ENCODE results near the gene POFUT2.
A peak's percentile ranks its signal among the peaks of the same experiment; 100 is the strongest.

POFUT2 gene

DNA sequence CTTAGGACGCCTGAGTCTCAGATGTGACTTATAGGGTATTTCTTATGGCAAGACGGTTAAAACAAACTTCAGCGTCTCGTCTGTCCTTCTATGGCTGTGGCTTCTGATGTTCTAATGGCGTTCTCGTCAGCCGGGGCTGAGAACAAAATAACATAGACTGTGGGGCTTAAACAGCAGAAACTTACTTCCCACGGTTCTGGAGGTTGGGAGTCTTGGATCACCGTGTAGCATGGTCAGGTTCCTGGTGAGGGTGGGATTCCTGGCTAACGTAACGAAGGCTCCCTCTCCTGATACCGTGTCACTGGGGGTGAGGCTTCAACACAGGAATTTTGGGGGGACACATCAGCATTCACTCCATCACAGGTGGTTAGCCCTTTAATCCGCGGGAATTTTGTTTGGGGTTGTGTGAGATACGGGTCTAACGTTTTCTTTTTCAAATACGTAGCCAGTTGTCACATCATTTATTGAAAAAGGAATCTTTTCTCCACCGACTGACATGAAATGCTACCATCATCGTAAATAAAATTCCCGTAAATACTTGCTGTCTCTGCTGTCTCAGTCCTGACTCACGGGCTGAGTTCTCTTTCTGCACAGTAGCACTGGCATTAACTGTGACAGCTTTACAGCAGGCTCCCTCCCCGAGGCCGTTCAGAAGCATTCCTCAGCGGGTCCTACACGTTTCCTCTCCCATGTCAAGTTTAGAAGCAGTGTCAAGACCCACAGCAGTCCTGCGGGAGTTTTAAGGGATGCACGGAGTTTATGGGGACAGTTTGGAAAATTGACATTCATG, 8.1 kb upstream of the POFUT2 start:
- Histone ChIP-seq H3K18ac (ENCODE audit: low read length) (peak overlapping the region; percentile 95), H3K79me1 (ENCODE audit: low read length) (peaks cover 44% of the 10 kb centered on the region), H2BK12ac (ENCODE audit: low read length) (peak overlapping the region; percentile 95), H3K79me2 (ENCODE audit: control insufficient read depth, insufficient read depth, low read length, poor library complexity) (peaks cover 15% of the 10 kb centered on the region), H4K8ac (ENCODE audit: low read depth, low read length) (peak overlapping the region; percentile 94), H3K9me3 (ENCODE audit: insufficient read depth, low read depth, low read length) (peaks cover 2% of the 10 kb centered on the region), H3K36me3 (ENCODE audit: control insufficient read depth in 1 of 2, insufficient read depth in 2 of 2, low read length in 2 of 2) (no peaks in the 10 kb centered on the region), H3K23ac (ENCODE audit: low read length) (no peak overlapping the region), H3K27ac (ENCODE audit: low read depth, low read length) (peak overlapping the region; percentile 92), H4K12ac (ENCODE audit: low read depth, low read length) (no peak overlapping the region), H3K4me3 (ENCODE audit: low read depth, low read length) (no peak overlapping the region), H3K4me2 (ENCODE audit: low read length) (no peak overlapping the region), H4K91ac (ENCODE audit: low read depth, low read length) (peak overlapping the region; percentile 97), H3K14ac (ENCODE audit: low read length) (peak overlapping the region; percentile 71), H3K9ac (ENCODE audit: low read length) (no peak overlapping the region), H2AK5ac (ENCODE audit: low read length) (peak overlapping the region; percentile 63), H2BK5ac (ENCODE audit: low read depth, low read length, poor library complexity) (peak overlapping the region; percentile 66), H3K4ac (ENCODE audit: low read depth, low read length) (peak overlapping the region; percentile 11), H3K27me3 (ENCODE audit: insufficient read depth, low read length) (no peaks in the 10 kb centered on the region), H2AFZ (ENCODE audit: insufficient read depth, low read length, poor library complexity) (peak overlapping the region; percentile 13), H2BK120ac (ENCODE audit: insufficient read depth, low read length, poor library complexity) (peak overlapping the region; percentile 93), H3K4me1 (ENCODE audit: control insufficient read depth in 1 of 2, insufficient read depth in 2 of 2, low read length in 2 of 2) (peaks cover 55 to 58% of the 10 kb centered on the region in 2 experiments)
- DNase-seq = peak in 1 of 2 donors; percentile 12
- no CpG with 5 or more reads among the region's 27 CpGs for WGBS (ENCODE audit: extremely low coverage, insufficient coverage, insufficient read length)

DNA sequence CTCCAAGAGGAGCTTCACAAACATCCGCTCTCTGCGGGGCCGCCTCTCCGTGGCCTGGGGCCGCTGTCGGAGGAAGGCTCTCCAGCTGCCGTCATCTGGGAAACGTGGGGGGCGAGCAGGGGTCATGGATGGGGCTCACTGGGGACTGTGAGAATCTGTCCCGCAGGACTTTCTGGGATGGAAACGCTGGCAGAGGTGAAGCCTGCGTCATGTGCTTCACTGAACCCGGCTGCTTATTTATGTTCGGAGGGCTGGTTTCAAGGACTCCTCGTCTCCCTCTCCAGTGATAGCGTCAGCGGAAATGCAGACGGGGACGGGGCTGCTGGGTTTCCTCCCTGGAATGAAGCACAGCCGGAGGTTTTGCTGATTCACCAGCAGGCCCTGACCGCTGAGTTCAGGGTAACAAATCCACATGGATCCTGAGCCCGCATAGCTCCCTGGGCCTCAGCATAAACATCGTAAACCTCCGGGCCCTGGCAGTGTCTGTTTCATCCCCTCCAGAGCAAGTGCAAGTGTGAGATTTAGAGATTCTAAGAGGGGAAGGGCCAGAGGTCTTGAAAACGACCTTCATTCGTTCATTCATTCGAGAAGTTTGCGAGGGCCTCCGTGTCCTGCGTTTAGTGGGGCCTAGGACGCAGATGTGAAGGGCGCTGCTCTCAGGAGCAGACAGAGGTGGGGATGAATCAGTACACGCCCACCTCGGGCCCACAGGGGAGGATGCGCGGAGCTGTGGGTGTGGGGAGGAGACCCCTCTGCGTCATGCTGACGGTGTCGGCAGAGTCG, 7.0 kb upstream of the POFUT2 start:
- peak; percentile 33 to 56 for DNase-seq
- peak overlapping the region; percentile 92 for H3K27ac ChIP-seq (ENCODE audit: low read depth, low read length)
- H2BK5ac ChIP-seq (ENCODE audit: low read depth, low read length, poor library complexity) = peak overlapping the region; percentile 98
- H4K91ac ChIP-seq (ENCODE audit: low read depth, low read length) = peak overlapping the region; percentile 97
- peak overlapping the region; percentile 95 for H3K18ac ChIP-seq (ENCODE audit: low read length)
- H4K12ac ChIP-seq (ENCODE audit: low read depth, low read length) = peak overlapping the region; percentile 91
- WGBS (ENCODE audit: extremely low coverage, insufficient coverage, insufficient read length) = no CpG with 5 or more reads among the region's 40 CpGs
- peak overlapping the region; percentile 23 for H3K4me2 ChIP-seq (ENCODE audit: low read length)
- H3K36me3 ChIP-seq (ENCODE audit: control insufficient read depth in 1 of 2, insufficient read depth in 2 of 2, low read length in 2 of 2) = peaks cover 0 to under 1% of the 10 kb centered on the region in 2 experiments
- peaks cover 13% of the 10 kb centered on the region for H3K79me2 ChIP-seq (ENCODE audit: control insufficient read depth, insufficient read depth, low read length, poor library complexity)
- peaks cover 35% of the 10 kb centered on the region for H3K79me1 ChIP-seq (ENCODE audit: low read length)
- no peak overlapping the region for H3K4me3 ChIP-seq (ENCODE audit: low read depth, low read length)
- H4K8ac ChIP-seq (ENCODE audit: low read depth, low read length) = peak overlapping the region; percentile 94
- peak overlapping the region; percentile 66 for H2AFZ ChIP-seq (ENCODE audit: insufficient read depth, low read length, poor library complexity)
- no peaks in the 10 kb centered on the region for H3K27me3 ChIP-seq (ENCODE audit: insufficient read depth, low read length)
- H3K9me3 ChIP-seq (ENCODE audit: insufficient read depth, low read depth, low read length) = peaks cover 2% of the 10 kb centered on the region
- peak overlapping the region; percentile 95 for H2BK12ac ChIP-seq (ENCODE audit: low read length)
- peak overlapping the region; percentile 97 for H3K14ac ChIP-seq (ENCODE audit: low read length)
- H3K23ac ChIP-seq (ENCODE audit: low read length) = no peak overlapping the region
- peaks cover 45 to 51% of the 10 kb centered on the region in 2 experiments for H3K4me1 ChIP-seq (ENCODE audit: control insufficient read depth in 1 of 2, insufficient read depth in 2 of 2, low read length in 2 of 2)
- H2AK5ac ChIP-seq (ENCODE audit: low read length) = peak overlapping the region; percentile 100
- H2BK120ac ChIP-seq (ENCODE audit: insufficient read depth, low read length, poor library complexity) = peak overlapping the region; percentile 96
- H3K9ac ChIP-seq (ENCODE audit: low read length) = peak overlapping the region; percentile 6
- H3K4ac ChIP-seq (ENCODE audit: low read depth, low read length) = peak overlapping the region; percentile 73

DNA sequence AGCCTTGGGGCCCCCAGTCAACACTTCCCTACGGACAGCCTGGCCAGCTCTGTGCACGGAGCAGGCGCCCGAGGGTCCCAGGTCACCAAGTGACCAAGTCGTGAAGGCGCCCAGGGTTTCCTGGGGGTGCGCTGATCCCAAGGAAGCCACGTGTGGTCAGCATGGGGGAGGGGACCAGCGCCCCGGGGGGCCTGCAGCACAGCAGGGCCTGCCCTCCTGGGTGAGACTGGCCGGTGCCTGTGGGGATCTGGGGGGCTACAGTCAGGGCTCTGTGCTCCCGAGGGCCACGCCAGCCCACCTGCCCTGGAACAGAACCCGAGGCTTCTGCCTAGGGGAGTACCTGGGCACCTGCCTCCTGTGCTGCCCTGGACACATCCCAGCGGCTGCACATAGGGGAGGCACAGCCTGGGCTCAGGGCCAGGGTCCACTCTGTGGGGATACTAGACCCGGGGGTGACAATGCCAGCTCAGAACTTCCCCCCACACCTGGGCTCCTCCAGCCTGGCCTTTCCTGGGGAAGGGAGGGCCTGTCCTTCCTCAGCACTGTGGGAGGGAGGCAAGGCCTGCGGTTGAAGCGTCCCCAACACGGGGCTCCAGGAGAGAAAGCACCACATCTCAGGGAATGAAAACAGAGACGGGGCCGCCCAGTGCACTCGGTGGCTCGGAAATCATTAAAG, 6.2 kb upstream of the POFUT2 start:
- peak overlapping the region; percentile 95 for H2BK12ac ChIP-seq (ENCODE audit: low read length)
- H2AFZ ChIP-seq (ENCODE audit: insufficient read depth, low read length, poor library complexity) = peak overlapping the region; percentile 66
- H3K36me3 ChIP-seq (ENCODE audit: control insufficient read depth in 1 of 2, insufficient read depth in 2 of 2, low read length in 2 of 2) = peaks cover 0 to 2% of the 10 kb centered on the region in 2 experiments
- H3K9me3 ChIP-seq (ENCODE audit: insufficient read depth, low read depth, low read length) = peaks cover 2% of the 10 kb centered on the region
- peak overlapping the region; percentile 92 for H3K27ac ChIP-seq (ENCODE audit: low read depth, low read length)
- peaks cover 13% of the 10 kb centered on the region for H3K79me2 ChIP-seq (ENCODE audit: control insufficient read depth, insufficient read depth, low read length, poor library complexity)
- H3K18ac ChIP-seq (ENCODE audit: low read length) = peak overlapping the region; percentile 86
- H4K8ac ChIP-seq (ENCODE audit: low read depth, low read length) = peak overlapping the region; percentile 94
- H2AK5ac ChIP-seq (ENCODE audit: low read length) = peak overlapping the region; percentile 100
- H3K4ac ChIP-seq (ENCODE audit: low read depth, low read length) = peak overlapping the region; percentile 73
- H3K23ac ChIP-seq (ENCODE audit: low read length) = no peak overlapping the region
- H3K4me1 ChIP-seq (ENCODE audit: control insufficient read depth in 1 of 2, insufficient read depth in 2 of 2, low read length in 2 of 2) = peaks cover 42 to 48% of the 10 kb centered on the region in 2 experiments
- no CpG with 5 or more reads among the region's 23 CpGs for WGBS (ENCODE audit: extremely low coverage, insufficient coverage, insufficient read length)
- no peak overlapping the region for H3K4me3 ChIP-seq (ENCODE audit: low read depth, low read length)
- H3K27me3 ChIP-seq (ENCODE audit: insufficient read depth, low read length) = no peaks in the 10 kb centered on the region
- peak overlapping the region; percentile 97 for H3K14ac ChIP-seq (ENCODE audit: low read length)
- peak overlapping the region; percentile 91 for H4K12ac ChIP-seq (ENCODE audit: low read depth, low read length)
- H4K91ac ChIP-seq (ENCODE audit: low read depth, low read length) = peak overlapping the region; percentile 97
- peak overlapping the region; percentile 23 for H3K4me2 ChIP-seq (ENCODE audit: low read length)
- DNase-seq = no peak
- H3K9ac ChIP-seq (ENCODE audit: low read length) = peak overlapping the region; percentile 39
- peak overlapping the region; percentile 96 for H2BK120ac ChIP-seq (ENCODE audit: insufficient read depth, low read length, poor library complexity)
- peak overlapping the region; percentile 98 for H2BK5ac ChIP-seq (ENCODE audit: low read depth, low read length, poor library complexity)
- H3K79me1 ChIP-seq (ENCODE audit: low read length) = peaks cover 35% of the 10 kb centered on the region

DNA sequence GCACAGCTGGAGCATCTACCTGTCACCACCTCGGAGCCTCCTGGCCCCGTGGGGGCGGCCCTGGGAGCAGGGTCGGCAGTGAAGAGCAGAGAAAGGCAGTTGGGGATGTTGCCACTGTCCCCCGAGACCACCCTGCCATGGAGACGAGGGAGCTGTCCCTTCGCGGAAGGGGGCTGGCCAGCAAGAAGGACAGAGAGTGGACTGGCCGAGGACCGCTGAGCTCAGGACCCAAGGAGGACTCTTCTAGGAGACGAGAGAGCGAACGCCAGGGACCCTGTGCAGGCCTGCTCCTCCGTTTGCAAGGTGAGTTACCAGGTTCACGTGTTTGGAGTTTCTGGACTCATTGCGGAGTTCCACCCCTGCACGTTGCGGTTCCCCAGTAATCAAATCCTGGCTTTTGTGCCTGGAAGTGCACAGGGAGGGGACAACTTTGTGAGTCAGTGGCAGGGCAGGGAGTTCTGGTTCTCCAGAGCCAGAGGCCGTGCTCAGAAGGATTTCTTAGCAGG, 5.6 kb upstream of the POFUT2 start:
- peaks cover 2% of the 10 kb centered on the region for H3K9me3 ChIP-seq (ENCODE audit: insufficient read depth, low read depth, low read length)
- H3K14ac ChIP-seq (ENCODE audit: low read length) = peak overlapping the region; percentile 97
- peak overlapping the region; percentile 98 for H2BK5ac ChIP-seq (ENCODE audit: low read depth, low read length, poor library complexity)
- peak overlapping the region; percentile 97 for H4K91ac ChIP-seq (ENCODE audit: low read depth, low read length)
- peak overlapping the region; percentile 31 for H3K4ac ChIP-seq (ENCODE audit: low read depth, low read length)
- H3K27me3 ChIP-seq (ENCODE audit: insufficient read depth, low read length) = no peaks in the 10 kb centered on the region
- no peak overlapping the region for H3K23ac ChIP-seq (ENCODE audit: low read length)
- no peak overlapping the region for H3K4me2 ChIP-seq (ENCODE audit: low read length)
- no peak overlapping the region for H3K9ac ChIP-seq (ENCODE audit: low read length)
- peaks cover 16% of the 10 kb centered on the region for H3K79me2 ChIP-seq (ENCODE audit: control insufficient read depth, insufficient read depth, low read length, poor library complexity)
- peak overlapping the region; percentile 36 for H3K18ac ChIP-seq (ENCODE audit: low read length)
- H3K27ac ChIP-seq (ENCODE audit: low read depth, low read length) = peak overlapping the region; percentile 92
- no CpG with 5 or more reads among the region's 19 CpGs for WGBS (ENCODE audit: extremely low coverage, insufficient coverage, insufficient read length)
- H3K79me1 ChIP-seq (ENCODE audit: low read length) = peaks cover 38% of the 10 kb centered on the region
- H3K4me3 ChIP-seq (ENCODE audit: low read depth, low read length) = no peak overlapping the region
- DNase-seq = no peak
- peaks cover 45 to 52% of the 10 kb centered on the region in 2 experiments for H3K4me1 ChIP-seq (ENCODE audit: control insufficient read depth in 1 of 2, insufficient read depth in 2 of 2, low read length in 2 of 2)
- peak overlapping the region; percentile 91 for H4K12ac ChIP-seq (ENCODE audit: low read depth, low read length)
- H3K36me3 ChIP-seq (ENCODE audit: control insufficient read depth in 1 of 2, insufficient read depth in 2 of 2, low read length in 2 of 2) = peaks cover 0 to 2% of the 10 kb centered on the region in 2 experiments
- H2AK5ac ChIP-seq (ENCODE audit: low read length) = peak overlapping the region; percentile 54
- peak overlapping the region; percentile 33 for H2AFZ ChIP-seq (ENCODE audit: insufficient read depth, low read length, poor library complexity)
- peak overlapping the region; percentile 96 for H2BK120ac ChIP-seq (ENCODE audit: insufficient read depth, low read length, poor library complexity)
- peak overlapping the region; percentile 25 for H4K8ac ChIP-seq (ENCODE audit: low read depth, low read length)
- H2BK12ac ChIP-seq (ENCODE audit: low read length) = peak overlapping the region; percentile 95

Data from trophoblast cell (in vitro differentiated cells and primary cell).